IMR-90 (cell line): Measurements from ENCODE around the gene SH3RF1. TPM values are rescaled to one million over a fixed set of nuclear protein-coding genes. Genes with fewer than 3 reads are reported as not detected.

ENCODE experiments used
- ATAC-seq: fragments of 200-7000 bp; cut with Tn5 transposase; 2 replicates; pipeline ENCODE4 v1.9.1; 2020; ENCODE audit warnings: low read depth, mild to moderate bottlenecking, moderate library complexity
- BruUV-seq: library from RNA; stranded (reverse); fragments of 400-500 nt; replicated peaks from 2 replicates; lab custom pipeline; 2021; lab: Mats Ljungman, UMichigan
- CTCF ChIA-PET: fragments of 300-600 bp; formaldehyde crosslinking; extraction: SDS; loops from one replicate; lab custom pipeline; 2021; ENCODE audit warnings: antibody characterized with exemption; lab: Yijun Ruan, JAX
- POLR2A ChIA-PET: fragments of 300-600 bp; sonication (Branson Sonifier 250); formaldehyde crosslinking; loops from one replicate; lab custom pipeline; 2022; ENCODE audit warnings: antibody characterized with exemption; ENCODE audit not compliant: unreplicated experiment; lab: Charles Lee
- DNase-seq: peaks from one replicate; pipeline ENCODE4 v3.0.0; 2013
- H2AFZ ChIP-seq: replicated peaks from 2 replicates; pipeline ENCODE3; 2013; ENCODE audit warnings: low read length, mild to moderate bottlenecking; ENCODE audit not compliant: poor library complexity
- H2AK5ac ChIP-seq: 2 replicates; pipeline ENCODE4 v1.6.1; 2013; ENCODE audit warnings: low read depth, low read length, inconsistent platforms
- H2AK9ac ChIP-seq: replicated peaks from 2 replicates; pipeline ENCODE3; 2013; ENCODE audit warnings: mild to moderate bottlenecking, low read depth, low read length, moderate library complexity; ENCODE audit not compliant: poor library complexity
- H2BK120ac ChIP-seq: 2 replicates; pipeline ENCODE4 v1.6.1; 2013; ENCODE audit warnings: low read depth, low read length, inconsistent platforms
- H2BK15ac ChIP-seq: 3 replicates; pipeline ENCODE4 v1.6.1; 2013; ENCODE audit warnings: low read depth, low read length, inconsistent platforms
- H2BK20ac ChIP-seq: 2 replicates; pipeline ENCODE4 v1.6.1; 2013; ENCODE audit warnings: low read depth, mild to moderate bottlenecking, inconsistent platforms, low read length, moderate library complexity
- H2BK5ac ChIP-seq: 2 replicates; pipeline ENCODE4 v1.6.1; 2013; ENCODE audit warnings: mild to moderate bottlenecking, low read depth, low read length, inconsistent platforms; ENCODE audit not compliant: poor library complexity, severe bottlenecking
- H3K14ac ChIP-seq: replicated peaks from 2 replicates; pipeline ENCODE4 v1.6.1; 2013; ENCODE audit warnings: low read depth, low read length, inconsistent platforms
- H3K18ac ChIP-seq: 2 replicates; pipeline ENCODE4 v1.6.1; 2013; ENCODE audit warnings: low read depth, low read length, control low read depth
- H3K23ac ChIP-seq: 2 replicates; pipeline ENCODE4 v1.6.1; 2013; ENCODE audit warnings: low read depth, low read length, inconsistent platforms
- H3K27ac ChIP-seq: 2 replicates; pipeline ENCODE4 v1.5.1; 2013; ENCODE audit warnings: mild to moderate bottlenecking, control low read depth, low read length; ENCODE audit not compliant: insufficient read depth
- H3K27me3 ChIP-seq: 2 replicates; pipeline ENCODE4 v1.6.1; 2013; ENCODE audit warnings: low read length; ENCODE audit not compliant: control insufficient read depth, insufficient read depth
- H3K36me3 ChIP-seq: 2 replicates; pipeline ENCODE4 v1.6.1; 2013; ENCODE audit warnings: low read length, mixed read lengths; ENCODE audit not compliant: control insufficient read depth, insufficient read depth
- H3K4ac ChIP-seq: 2 replicates; pipeline ENCODE4 v1.6.1; 2013; ENCODE audit warnings: low read depth, low read length, inconsistent platforms
- H3K4me1 ChIP-seq: 2 replicates; pipeline ENCODE4 v1.6.1; 2013; ENCODE audit warnings: low read length, mixed read lengths; ENCODE audit not compliant: control insufficient read depth, insufficient read depth
- H3K4me2 ChIP-seq: 2 replicates; pipeline ENCODE4 v1.6.1; 2013; ENCODE audit warnings: low read depth, mild to moderate bottlenecking, control low read depth, low read length, moderate library complexity
- H3K4me3 ChIP-seq: 2 replicates; pipeline ENCODE4 v1.5.1; 2013; ENCODE audit warnings: low read depth, mild to moderate bottlenecking, control low read depth, low read length, moderate library complexity; ENCODE audit not compliant: insufficient read depth
- H3K56ac ChIP-seq: 2 replicates; pipeline ENCODE4 v1.6.1; 2013; ENCODE audit warnings: low read length, inconsistent platforms; ENCODE audit not compliant: insufficient read depth; ENCODE audit errors: extremely low read depth
- H3K79me1 ChIP-seq, 2 experiments: 2 replicates each; pipeline ENCODE4 v1.6.1; 2013; ENCODE audit warnings: low read length in 2 of 2, inconsistent platforms in 1 of 2, low read depth in 1 of 2
- H3K9ac ChIP-seq: 2 replicates; pipeline ENCODE4 v1.6.1; 2013; ENCODE audit warnings: low read depth, low read length, control low read depth
- H3K9me1 ChIP-seq: 2 replicates; pipeline ENCODE4 v1.6.1; 2013; ENCODE audit warnings: low read length, inconsistent platforms; ENCODE audit not compliant: insufficient read depth
- H3K9me3 ChIP-seq: 2 replicates; pipeline ENCODE4 v1.6.1; 2013; ENCODE audit warnings: low read length; ENCODE audit not compliant: control insufficient read depth, insufficient read depth
- H4K20me1 ChIP-seq: 2 replicates; pipeline ENCODE4 v1.6.1; 2013; ENCODE audit warnings: low read length, inconsistent platforms; ENCODE audit not compliant: insufficient read depth
- H4K5ac ChIP-seq: 2 replicates; pipeline ENCODE4 v1.6.1; 2013; ENCODE audit warnings: mild to moderate bottlenecking, low read depth, low read length, control low read depth
- H4K8ac ChIP-seq, 2 experiments: 2 replicates each; pipeline ENCODE4 v1.6.1; 2013; ENCODE audit warnings: low read depth in 2 of 2, low read length in 2 of 2, control low read depth in 1 of 2, inconsistent platforms in 1 of 2
- H4K91ac ChIP-seq: 2 replicates; pipeline ENCODE4 v1.6.1; 2013; ENCODE audit warnings: low read depth, low read length, inconsistent platforms; ENCODE audit not compliant: insufficient read depth
- MAFK ChIP-seq: IDR thresholded peaks from 2 replicates; pipeline ENCODE4 v1.6.1; 2012; ENCODE audit warnings: low read depth, low read length, improper control_type of control experiment
- RCOR1 ChIP-seq: IDR thresholded peaks from 2 replicates; pipeline ENCODE4 v1.6.1; 2012; ENCODE audit warnings: mild to moderate bottlenecking, low read length, improper control_type of control experiment; ENCODE audit not compliant: insufficient replicate concordance
- WGBS, 2 experiments: methylation state at CpG; one replicate each; pipeline versions ENCODE4 v1.1.5 to v1.1.7; 2013; ENCODE audit warnings: missing lambda C conversion rate in 2 of 2; ENCODE audit not compliant: insufficient read length in 1 of 2; ENCODE audit errors: extremely low coverage in 2 of 2; 5-methylcytosine and 5-hydroxymethylcytosine counted together
- dilution Hi-C: fragments of 300-500 bp; cut with HindIII; formaldehyde crosslinking; loops from one replicate; pipeline ENCODE4 v1.14.3; 2018; ENCODE audit warnings: low sequenced_read_pairs; ENCODE audit not compliant: unreplicated experiment
- in situ Hi-C: fragments of 300-500 bp; cut with MboI; formaldehyde crosslinking; loops from 3 replicates; pipeline ENCODE4 v1.14.3; 2019; ENCODE audit warnings: low sequenced_read_pairs, inconsistent platforms, mixed read lengths
- intact Hi-C: fragments of 100-400 bp; cut with micrococcal nuclease; formaldehyde crosslinking; loops from 2 replicates; pipeline ENCODE4 v1.10.0; 2022
- polyA plus RNA-seq, 3 experiments: library from polyadenylated mRNA; depleted of rRNA; stranded (reverse); fragments of >200 nt; gene quantifications; 2 replicates each; pipeline ENCODE4 v1.2.3, GENCODE V29; 2012; ENCODE audit warnings: low replicate concordance in 1 of 3
- total RNA-seq: library from RNA; depleted of rRNA; stranded (reverse); fragments of >200 nt; gene quantifications from 2 replicates; pipeline ENCODE4 v1.2.3, GENCODE V29; 2012

The SH3RF1 gene
- total and polyA plus RNA-seq, 2 of the 4 experiments (the other 2 are of a cell fraction), result 22.0 to 29.8 TPM

- H2BK20ac ChIP-seq, result no peak overlapping the region
- H3K27ac ChIP-seq, result no peak overlapping the region
- peak overlapping the region; percentile 29; the same call in 1 of the 2 replicates for H3K23ac ChIP-seq
- no peak overlapping the region for H2AFZ ChIP-seq
- no peak overlapping the region for H4K91ac ChIP-seq
- H3K36me3 ChIP-seq, result no peaks in the 10 kb centered on the region; the same call in 1 of the 2 replicates
- H3K27me3 ChIP-seq, result no peaks in the 10 kb centered on the region
- no peak overlapping the region for H3K14ac ChIP-seq
- H3K4me2 ChIP-seq, result no peak overlapping the region
- in situ Hi-C loops (no loop called here), dilution Hi-C loops (no loop called here), intact Hi-C loops (no loop called here)
- H3K9me1 ChIP-seq, result 0 out of 2 replicates have a peak, but pooled peaks cover 3% of the 10 kb centered on the region
- TF ChIP-seq RCOR1 (no peak), MAFK (no peak)
- ChIA-PET CTCF (interaction anchor here (0.6 kb wide), 1 partner anchor 39 kb away, joined by 3 read pairs; no protein-coding TSS in a partner anchor), POLR2A (no interaction called here)
- no peak overlapping the region for H4K8ac ChIP-seq
- no peaks in the 10 kb centered on the region; the same call in 1 of the 2 replicates for H3K9me3 ChIP-seq
- H3K4ac ChIP-seq, result no peak overlapping the region
- WGBS, 2 experiments, result no CpG with 5 or more reads among the region's 3 CpGs
- no peak overlapping the region for H2BK15ac ChIP-seq
- peaks cover 16% of the 10 kb centered on the region for H4K20me1 ChIP-seq
- H3K4me3 ChIP-seq, result no peak overlapping the region
- H2BK5ac ChIP-seq, result no peak overlapping the region
- H3K18ac ChIP-seq, result no peak overlapping the region
- no peak overlapping the region for H2AK5ac ChIP-seq
- DNase-seq, result no peak
- peaks cover 18 to 49% of the 10 kb centered on the region in 2 experiments; a peak in 3 of 4 replicates for H3K79me1 ChIP-seq
- no peak overlapping the region for H2BK120ac ChIP-seq
- no peak overlapping the region for H4K5ac ChIP-seq
- H3K56ac ChIP-seq, result no peak overlapping the region
- no peak for ATAC-seq
- H3K4me1 ChIP-seq, result peaks cover 4% of the 10 kb centered on the region
- H3K9ac ChIP-seq, result no peak overlapping the region
- no TSS peak for BruUV-seq
- H2AK9ac ChIP-seq, result no peak overlapping the region
Observed at GRCh38 chr4:169199184-169199583, 71.6 kb downstream of the SH3RF1 start.
